HepG2 (cell line): Measurements from ENCODE around the gene TEX50.

ENCODE experiments used
- CTCF ChIP-seq: sonication (generic); formaldehyde crosslinking; IDR thresholded peaks from 2 replicates; pipeline ENCODE4 v1.5.0; 2020; ENCODE audit warnings: mild to moderate bottlenecking, missing genetic modification reagents, moderate library complexity
- JUND ChIP-seq: sonication (generic); formaldehyde crosslinking; IDR thresholded peaks from 2 replicates; pipeline ENCODE4 v1.8.0; 2022; ENCODE audit warnings: mild to moderate bottlenecking, missing genetic modification reagents
- ZNF296 ChIP-seq: sonication (generic); formaldehyde crosslinking; conservative IDR thresholded peaks from 2 replicates; pipeline ENCODE4 v1.5.0; 2020; ENCODE audit warnings: mild to moderate bottlenecking, missing genetic modification reagents

- no peak for TF ChIP-seq CTCF
- TF ChIP-seq JUND: no peak
- no peak for TF ChIP-seq ZNF296
These were observed 3.2 kb downstream of the TEX50 start for GRCh38 chr1:173638043-173639021.
